ENCODE data around the gene GTPBP3.

Gene GTPBP3

GRCh38 chr19:17328517-17329365 is 8.6 kb upstream of the GTPBP3 start:
- DNase-seq, result peak; percentile 41

- DNase-seq, result no peak
Observed at GRCh38 chr19:17329366-17330261, 7.7 kb upstream of the GTPBP3 start.

GRCh38 chr19:17330262-17331044 is 6.9 kb upstream of the GTPBP3 start:
- no peak for DNase-seq

GRCh38 chr19:17331045-17331558 is 6.3 kb upstream of the GTPBP3 start:
- no peak for DNase-seq

- no peak for DNase-seq
Observed at GRCh38 chr19:17332360-17332676, 5.0 kb upstream of the GTPBP3 start.

- DNase-seq, result peak; percentile 34
Observed at GRCh38 chr19:17332677-17333581, 4.4 kb upstream of the GTPBP3 start.

GRCh38 chr19:17333611-17334413 is 3.5 kb upstream of the GTPBP3 start:
- DNase-seq, result peak; percentile 66

GRCh38 chr19:17334414-17335409 is 2.6 kb upstream of the GTPBP3 start, which contains the start of gene ANO8:
ANO8 (minus strand) TSS chr19:17334855; CDS start chr19:17334670, 185 bp downstream.
- DNase-seq, result peak; percentile 96

- DNase-seq, result no peak
Observed at GRCh38 chr19:17335575-17335974, 1.8 kb upstream of the GTPBP3 start.

- peak; percentile 32 for DNase-seq
Observed at GRCh38 chr19:17337675-17338432, 501 bp downstream of the GTPBP3 start.

GRCh38 chr19:17338433-17339078 is 1.2 kb downstream of the GTPBP3 start:
- no peak for DNase-seq

- peak; percentile 31 for DNase-seq
Observed at GRCh38 chr19:17339088-17339741, 1.9 kb downstream of the GTPBP3 start.

- DNase-seq, result no peak
Observed at GRCh38 chr19:17340302-17340870, 3.0 kb downstream of the GTPBP3 start.

- DNase-seq, result no peak
Observed at GRCh38 chr19:17340871-17341357, 3.6 kb downstream of the GTPBP3 start.

GRCh38 chr19:17341386-17341785 is 4.0 kb downstream of the GTPBP3 start:
- DNase-seq, result no peak

- DNase-seq, result no peak
Observed at GRCh38 chr19:17341845-17342244, 4.5 kb downstream of the GTPBP3 start.

GRCh38 chr19:17346109-17346671 is 8.8 kb downstream of the GTPBP3 start:
- DNase-seq, result peak; percentile 76

Data from activated CD4-positive, alpha-beta T cell treated with anti-CD3 and anti-CD28 coated beads, Interleukin-2, amount 50 U/mL, for 1 hour (primary cell).